ENCODE results near the gene LDLRAD4.
"Not testable (repeated sequence)": the region's sequence is repeated elsewhere in the genome, so short reads cannot be mapped to it uniquely, and the experiment has no call there.

Gene LDLRAD4

DNA sequence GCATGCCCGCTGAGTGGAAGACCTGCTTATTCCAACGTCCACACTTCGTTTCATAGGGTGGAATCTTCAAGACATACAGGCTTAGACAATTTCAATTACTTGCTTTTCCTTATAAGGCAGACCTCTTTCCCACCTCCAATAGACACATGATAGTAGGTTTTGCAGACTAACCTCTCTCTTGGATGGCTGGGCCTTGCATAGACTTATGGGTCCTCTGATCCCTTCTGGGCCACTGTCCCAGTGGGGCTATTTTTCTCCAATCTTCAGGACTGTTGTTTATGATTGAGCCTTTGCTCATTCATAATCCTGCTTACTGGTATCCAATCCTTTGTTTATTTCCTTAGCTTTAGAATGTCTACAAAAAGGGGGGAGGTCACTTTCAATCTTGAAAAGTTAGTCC, 368.9 kb downstream of the LDLRAD4 start:
- FAIRE-seq, result no peak

DNA sequence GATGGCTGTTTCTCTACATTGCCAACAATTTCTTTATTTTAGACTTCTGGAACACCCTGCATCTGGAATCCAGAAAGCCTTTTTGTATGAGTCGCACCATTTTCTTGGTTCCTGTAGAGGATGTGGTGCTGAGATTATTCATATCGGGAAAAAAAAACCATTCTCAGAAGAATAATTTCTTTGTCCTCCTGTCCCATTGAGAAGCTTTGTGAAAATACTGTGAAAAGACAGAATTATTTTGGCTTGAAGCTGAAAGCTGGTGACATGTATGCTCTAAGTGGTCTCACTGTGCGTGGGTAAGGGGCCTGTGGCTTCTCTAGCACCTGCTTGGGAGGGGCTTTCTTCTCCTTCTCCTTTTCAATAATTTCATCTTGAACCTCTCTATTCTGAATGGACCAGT, 369.4 kb downstream of the LDLRAD4 start:
- FAIRE-seq, result no peak

DNA sequence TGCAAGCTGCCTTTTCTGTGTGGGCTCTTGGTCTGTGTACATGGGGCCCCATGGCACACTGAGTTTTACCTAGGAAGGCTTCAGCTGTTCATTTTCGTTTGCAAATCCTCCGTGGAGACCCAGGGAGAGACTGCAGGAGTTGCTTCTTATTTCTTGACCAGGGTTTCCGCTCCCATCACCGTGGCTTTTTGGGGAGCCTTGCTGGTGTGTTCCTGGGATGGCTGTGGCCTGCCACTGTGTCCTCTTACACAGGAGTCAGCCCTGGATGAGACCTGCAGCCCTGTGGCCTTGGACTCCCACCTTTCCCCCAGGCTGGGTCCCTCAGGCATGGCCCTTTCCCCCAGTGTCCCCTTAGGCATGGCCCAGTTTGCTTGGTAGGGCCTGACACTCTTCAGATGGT, 370.8 kb downstream of the LDLRAD4 start:
- no peak for FAIRE-seq

DNA sequence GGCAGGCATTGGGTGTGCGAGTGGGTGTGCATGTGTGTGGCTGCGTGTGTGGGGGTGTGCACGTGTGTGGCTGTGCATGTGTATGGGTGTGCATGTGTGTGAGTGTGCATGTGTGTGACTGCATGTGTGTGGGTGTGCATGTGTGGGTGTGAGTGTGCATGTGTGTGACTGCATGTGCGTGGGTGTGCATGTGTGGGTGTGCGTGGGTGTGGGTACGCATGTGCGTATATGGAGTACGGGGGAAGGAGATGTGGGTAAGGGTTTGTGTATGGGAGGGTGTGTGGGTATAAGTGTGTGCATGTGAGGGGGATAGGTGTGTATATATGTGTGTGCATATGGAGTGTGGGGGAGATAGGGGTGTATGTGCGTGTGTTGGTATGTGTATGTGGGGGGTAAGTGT, 371.4 kb downstream of the LDLRAD4 start:
- FAIRE-seq, result no peak

DNA sequence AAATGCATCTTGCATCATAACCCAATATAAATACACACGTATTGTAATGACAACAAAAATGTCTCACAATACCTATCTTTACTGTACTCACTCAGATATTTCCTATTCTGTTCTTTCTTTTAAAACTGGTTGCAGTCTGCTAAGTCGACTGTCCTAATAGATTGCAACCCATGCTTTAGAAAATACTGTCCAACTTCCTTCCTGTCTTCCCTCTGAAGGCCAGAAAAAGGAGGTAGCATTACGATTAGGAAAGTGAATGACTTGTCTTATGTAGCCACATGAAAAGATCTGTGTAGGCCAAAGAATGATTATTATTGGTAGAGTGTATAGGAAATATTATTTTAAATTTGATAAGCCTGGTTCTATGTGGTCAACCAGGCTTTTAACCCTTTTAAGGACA, 373.7 kb downstream of the LDLRAD4 start:
- no peak for FAIRE-seq

DNA sequence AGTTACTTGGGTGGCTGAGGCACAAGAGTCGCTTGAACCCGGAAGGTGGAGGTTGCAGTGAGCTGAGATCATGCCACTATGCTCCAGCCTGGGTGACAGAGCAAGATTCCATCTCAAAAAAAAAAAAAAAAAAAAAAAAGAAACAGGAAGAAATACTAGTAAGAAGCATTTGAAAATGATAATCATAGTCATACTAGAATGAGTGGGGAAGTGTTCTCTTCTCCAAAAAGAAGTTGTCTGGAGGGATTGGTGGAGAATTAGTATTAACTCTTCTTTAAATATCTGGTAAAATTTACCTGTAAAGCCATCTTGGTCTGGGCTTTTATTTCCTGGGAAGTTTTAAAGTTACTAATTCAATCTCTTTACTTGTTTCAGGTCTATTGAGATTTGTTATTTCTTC, 376.0 kb downstream of the LDLRAD4 start:
- FAIRE-seq, result no peak

DNA sequence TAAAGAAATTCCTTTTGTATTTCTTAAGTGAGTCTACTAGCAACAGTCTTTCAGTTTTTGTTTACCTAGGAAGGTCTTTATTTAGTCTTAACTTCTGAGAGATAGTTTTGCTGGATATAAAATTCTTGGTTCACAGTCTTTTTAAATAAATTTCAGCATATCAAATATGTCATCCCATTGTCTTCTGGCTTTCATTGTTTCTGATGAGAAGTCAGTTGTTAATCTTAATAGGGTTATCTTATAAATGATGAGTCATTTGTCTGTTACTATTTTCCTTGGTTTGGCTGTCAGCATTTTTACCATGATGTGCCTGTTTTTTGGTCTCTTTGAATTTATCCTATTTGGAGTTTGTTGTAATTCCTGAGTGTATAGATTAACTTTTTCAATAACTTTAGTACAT, 378.5 kb downstream of the LDLRAD4 start:
- no peak for FAIRE-seq

DNA sequence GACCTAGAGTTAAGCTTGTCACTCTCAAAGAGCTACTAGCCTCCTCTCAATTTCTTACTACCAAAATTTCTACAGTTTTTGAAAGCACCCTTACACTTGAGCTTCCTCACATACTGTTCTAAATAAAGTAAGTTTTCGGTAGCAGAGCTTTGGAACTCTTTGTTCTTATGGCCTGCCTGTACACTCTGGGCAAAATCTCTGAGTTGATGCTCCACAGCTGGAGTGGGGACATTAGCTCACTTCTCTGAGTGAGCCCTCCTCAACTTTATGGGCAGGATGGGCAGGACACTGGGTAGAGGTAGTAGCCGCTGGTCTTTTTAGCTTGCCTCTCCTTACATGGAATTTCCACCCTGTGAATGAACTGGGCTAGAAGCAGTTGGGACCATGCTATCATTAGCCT, 380.0 kb downstream of the LDLRAD4 start:
- no peak for FAIRE-seq

DNA sequence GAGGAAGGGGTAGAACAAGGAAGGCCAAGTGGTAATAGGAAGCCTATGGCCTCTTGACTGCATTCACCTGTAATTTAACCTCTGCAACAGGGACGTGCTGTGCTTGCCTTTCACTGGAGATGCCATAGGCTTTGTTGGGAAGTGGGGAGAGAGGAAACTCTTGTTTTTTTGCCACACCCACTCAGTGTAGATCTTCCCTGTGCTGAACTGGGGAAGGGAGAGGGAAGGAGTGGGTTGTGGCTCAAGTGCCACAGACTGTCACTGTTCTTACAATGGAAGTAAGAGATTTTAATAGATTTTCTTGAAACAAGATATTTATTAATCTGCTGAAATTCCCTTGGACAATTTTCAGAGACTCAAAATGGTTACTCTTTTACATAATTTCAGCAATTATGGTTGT, 380.5 kb downstream of the LDLRAD4 start:
- no peak for FAIRE-seq

DNA sequence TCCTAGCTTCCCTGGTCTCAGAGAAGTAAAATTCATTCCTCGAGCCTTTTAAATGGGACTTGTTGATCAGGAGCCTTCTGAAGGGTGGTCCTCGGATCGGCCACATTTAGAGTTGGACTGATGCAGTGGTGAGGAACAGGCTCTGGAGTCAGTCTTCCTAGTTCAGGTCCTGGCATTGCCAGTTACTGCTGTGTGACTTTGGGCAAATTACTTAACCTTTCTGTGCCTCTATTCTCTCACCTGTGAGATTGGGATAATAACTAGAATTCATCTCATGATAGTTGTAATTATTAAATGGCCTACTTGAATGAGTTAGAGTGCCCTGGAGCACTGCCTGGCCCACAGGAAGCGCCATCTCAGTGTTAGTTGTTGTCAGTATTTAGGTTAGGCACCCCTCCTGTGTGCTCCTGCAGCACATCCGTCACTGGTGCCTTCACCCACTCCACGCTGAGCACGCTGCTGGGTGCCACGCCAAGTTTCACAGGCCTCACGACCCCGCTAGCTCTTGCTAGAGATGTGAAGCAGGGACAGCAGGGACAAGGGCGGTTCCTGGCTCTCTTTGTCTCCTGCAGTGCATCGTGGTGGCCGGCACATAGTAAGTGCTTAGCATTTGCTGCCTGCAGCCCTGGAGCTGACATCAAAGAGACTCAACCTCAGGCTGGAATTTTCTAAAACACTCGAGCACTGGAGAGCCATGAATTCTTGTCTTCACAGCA, 384.9 kb downstream of the LDLRAD4 start:
- no peak for FAIRE-seq

DNA sequence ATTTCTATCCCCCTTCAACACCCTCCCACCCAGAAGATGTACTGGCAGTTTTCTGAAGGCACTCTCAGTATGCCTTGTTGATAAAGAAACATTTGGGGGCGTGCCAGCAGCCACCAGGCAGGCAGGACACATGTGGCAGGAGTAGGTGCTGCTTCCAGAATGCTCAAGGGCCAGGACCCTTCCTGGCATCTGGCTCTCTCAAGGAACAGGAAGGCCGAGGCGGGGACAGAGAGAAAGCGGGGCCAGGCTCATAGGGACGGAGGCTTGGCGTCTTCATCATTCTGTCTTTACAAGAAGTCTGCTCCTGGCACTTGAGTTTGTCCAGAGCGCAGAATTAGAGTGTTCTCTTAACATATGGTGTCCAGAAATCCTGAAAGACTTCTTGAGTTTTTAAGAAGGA, 386.2 kb downstream of the LDLRAD4 start:
- FAIRE-seq, result no peak

DNA sequence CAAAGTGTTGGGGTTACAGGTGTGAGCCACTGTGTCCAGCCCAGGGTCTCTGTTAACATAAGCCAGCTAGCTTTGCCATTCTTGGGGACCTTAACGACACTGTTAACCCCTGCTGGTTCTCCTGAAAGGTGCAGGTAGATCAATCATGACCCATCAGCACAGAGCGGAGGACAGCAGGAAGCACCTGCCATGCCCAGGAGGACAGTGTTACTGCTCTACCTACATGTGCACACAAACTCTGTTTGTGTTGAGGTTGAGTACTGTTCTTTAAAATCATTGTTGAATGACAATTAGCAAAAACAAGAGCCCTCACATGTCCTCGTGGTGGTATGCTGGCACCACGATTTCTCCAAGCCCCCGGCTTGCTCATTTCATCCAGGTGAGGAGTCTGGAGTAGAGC, 386.9 kb downstream of the LDLRAD4 start:
- FAIRE-seq, result no peak

DNA sequence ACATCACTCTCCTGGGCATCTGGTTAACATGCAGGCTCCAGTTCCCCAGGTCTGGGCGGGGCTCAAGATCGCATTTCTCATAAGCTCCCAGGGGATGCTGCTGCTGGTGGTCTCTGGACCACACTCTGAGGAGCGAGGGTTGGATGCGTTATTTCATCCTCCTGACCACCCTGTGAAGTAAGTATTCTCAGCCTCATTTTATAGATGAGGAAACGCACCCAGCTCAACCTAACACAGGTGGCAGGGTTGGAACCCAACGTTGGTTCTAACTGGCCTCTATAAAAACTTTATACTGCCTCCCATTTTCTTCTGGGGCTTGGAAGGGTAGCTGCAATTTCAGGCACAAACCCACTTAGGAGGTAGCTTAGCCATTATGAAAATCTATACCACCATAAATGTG, 387.3 kb downstream of the LDLRAD4 start:
- FAIRE-seq, result no peak

DNA sequence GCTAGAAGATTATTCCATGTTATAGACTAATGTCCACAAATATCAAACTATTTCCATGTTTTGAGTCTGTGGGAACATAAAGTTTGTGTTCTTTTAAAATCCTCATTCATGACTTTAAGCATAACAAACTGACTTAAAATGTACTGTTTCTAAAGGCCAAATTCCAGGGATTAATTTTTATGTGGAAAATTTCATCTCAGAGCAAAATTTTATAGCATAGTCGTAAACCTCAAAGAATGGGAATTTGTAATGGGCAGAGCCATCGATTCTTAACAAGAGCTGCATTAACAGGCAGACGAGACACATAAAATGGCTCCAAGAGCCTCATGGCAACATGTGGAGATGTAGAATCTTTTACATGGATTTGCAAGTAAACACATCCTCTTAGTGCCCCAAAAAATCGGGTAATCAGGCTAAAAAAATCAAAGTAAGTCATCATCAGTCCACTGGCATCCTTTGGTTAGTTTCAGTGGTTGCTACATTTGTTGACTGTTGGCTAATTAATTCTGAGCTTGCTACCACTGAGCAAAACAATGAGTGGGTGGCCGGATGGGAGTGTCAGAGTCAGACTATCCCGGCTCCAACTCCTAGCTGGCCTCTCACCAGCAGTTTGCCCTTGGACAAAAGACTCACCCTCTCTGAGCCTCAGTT, 388.2 kb downstream of the LDLRAD4 start:
- no peak for FAIRE-seq

DNA sequence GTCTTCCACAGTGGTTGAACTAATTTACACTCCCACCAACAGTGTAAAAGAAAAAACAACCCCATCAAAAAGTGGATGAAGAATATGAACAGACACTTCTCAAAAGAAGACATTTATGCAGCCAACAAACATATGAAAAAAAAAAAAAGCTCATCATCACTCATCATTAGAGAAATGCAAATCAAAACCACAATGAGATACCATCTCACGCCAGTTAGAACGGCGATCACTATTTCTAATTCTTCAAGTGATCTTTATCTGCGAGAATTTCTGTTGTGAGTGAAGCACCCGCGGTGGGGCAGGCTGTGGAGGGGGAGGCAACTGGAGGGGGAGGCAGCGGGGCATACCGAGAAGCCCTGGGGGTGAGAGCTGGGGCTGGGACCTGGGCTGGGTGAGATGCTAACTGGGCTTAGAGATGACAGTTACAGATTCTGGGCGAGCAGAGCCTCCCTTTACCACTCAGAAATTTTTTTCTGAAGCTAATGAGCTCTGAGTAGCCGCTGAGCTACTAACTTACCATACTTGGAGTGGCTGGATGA, 389.5 kb downstream of the LDLRAD4 start:
- FAIRE-seq, result not testable (repeated sequence)

DNA sequence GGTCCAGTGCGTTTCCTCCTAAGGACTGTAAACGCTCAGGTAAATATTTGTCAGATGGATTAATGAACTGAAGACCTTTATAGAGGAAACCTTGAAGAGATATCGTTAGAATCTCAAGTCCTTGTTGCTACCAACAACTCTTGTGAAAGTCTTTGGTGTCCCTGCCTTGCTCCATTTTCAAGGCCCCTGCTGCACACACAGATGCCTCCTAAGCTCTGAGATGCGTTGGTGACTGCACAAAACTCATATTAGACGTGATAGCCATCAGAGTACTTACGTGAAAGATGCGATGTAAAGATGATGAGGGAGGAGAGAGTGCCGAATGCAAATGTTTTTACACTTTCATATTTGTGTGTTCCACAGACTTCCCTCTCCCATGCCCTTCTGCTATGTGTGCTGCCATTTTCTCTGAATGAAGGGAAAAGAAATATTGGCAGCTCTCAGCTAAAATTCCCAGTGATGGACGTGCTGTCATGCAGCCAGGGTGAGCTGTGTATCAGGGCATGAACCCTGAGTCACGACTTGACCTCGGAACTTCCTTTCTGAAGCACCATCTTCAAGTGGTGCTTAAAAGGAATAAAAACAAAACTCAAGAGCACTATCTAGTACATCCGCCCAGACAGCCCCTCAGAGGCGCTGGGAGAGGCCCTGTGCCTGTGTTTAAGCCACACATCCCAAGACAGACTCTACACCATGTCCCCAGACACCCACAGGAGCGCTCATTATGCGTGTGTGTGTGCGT, 390.4 kb downstream of the LDLRAD4 start:
- no peak for FAIRE-seq

DNA sequence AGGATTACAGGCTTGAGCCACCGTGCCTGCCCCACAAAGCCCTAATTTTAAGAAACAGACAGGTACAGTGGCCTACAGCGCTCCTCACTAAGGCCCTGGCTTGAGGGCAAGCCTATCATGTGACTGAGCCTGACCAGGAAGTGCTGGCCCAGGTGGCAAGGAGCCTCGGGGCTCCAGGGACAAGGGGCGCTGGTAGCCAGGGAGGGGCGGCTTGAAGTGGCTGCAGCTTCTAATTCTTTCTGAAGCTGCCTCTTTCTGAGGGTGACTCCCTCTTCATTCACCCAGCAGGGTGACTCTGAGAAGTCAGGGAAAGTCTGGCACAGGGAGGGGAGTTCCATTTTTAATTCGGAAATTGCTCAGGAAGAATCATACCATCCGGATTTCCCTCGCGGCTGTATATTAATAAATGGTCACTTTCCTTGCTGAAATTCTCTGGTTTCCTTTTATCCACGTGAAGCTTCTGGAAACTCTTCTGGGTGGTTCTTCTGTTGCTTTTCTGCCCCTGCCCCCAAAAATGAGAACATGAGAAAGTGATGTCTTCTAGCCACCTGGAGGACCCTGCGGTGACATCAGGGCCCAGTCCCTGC, 392.1 kb downstream of the LDLRAD4 start:
- FAIRE-seq, result no peak

DNA sequence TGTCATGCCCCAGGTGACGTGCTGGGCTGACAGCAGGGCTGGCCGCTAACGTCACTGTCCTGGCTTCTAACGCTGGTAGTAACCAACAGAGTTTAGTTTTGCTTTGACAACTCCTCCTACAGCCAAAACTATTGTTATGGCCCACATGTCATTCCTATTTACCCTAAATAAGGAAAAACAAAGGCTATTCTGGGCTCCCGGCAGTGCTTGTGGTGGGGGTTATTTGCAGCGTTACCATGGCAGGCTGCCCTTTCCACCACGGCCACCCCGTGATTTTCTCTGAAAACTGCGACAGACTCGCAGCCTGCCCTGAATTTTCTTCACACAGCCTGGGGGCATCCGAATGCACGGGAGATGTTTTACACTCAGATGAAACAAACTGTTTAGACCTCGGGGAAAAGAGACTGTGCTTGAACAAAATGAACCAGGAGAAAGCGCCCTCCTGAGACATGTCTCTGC, 392.6 kb downstream of the LDLRAD4 start:
- no peak for FAIRE-seq

DNA sequence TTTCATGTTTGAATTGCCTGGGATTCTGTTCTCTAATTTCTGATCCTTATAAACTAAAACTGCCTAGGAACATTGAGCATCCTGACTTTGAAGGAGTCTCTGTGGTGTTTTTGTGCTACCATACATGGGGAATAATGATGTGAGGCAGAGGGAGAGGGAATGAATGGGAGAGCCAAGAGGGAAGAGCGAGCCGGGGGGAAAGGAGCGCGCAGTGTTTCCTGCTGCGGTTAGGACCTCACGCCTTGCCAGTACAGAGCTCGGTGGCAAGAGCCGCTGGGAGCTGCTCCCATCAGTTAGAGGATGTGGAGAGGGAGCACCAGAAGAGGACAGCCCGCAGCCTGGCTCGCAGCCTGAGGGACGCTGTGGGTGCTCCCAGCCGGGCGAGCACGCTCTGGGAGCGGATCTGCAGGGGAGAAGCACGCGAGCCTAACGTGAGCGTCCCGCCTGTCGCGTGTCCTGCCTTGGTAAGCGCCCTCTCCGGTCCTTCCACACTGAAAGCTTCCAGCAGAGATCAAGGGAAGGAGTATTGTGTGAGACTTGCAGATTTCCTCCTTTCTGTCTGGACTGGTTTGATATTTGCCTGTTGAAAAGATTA, 393.1 kb downstream of the LDLRAD4 start:
- no peak for FAIRE-seq

DNA sequence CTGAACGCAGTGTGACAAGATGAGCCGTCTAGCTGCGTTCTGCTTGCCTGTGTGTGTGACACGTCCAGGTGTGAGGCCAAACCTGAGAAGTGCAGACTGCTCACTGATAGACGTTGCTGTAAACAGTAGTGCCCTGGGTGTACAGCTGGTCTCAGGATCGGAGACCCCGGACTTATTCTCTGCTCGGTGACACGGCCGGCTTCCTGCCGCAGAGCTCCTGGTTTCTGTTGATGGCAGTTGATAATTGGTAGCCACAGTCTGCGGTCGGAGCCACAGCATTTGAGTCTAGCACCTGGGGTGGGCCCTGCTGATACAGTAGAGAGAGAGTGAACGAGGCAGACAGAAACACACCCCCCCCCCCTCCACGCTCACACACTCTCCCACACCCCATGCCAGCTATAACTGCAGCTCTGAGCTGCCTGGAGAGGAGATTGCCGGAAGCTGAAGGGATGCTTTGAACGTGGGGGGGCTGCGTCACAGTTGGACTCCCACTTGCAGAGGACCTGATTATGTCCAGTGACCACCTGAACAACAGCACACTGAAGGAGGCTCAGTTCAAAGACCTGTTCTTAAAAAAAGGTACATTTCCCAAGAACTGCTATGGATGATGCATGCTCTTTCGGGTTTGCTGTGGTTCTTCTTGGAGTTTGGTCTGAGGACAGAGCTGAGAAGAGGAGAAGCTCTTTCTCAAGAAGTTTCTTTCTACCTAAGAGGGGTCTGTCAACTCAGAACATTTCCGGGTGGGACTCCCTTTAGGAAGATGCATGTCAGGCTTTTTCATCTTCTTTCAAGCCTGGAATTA, 393.8 kb downstream of the LDLRAD4 start:
- FAIRE-seq, result no peak

DNA sequence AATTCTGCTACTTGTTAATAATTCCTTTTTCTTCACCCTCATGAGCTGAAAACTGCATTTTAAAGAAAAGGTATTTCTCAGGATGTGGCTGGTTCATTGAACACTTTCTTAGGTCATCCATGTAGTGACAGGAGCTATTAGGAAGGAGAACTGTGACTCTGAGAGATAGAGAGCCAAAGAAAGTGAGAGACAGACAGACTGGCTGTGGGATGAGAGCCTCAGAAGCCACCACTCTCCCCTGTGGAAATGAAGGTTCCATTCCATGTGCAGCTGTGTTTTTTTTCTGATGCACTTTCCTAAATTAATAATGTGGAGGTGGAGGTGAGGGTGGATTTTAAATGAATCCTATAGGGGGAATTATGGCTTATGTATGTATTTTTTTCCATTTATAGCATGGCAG, 394.5 kb downstream of the LDLRAD4 start:
- no peak for FAIRE-seq

All from G401.6 (cell line).